ENCODE measurements around the gene TXNRD1. TPM values are rescaled to one million over a fixed set of nuclear protein-coding genes. Genes with fewer than 3 reads are reported as not detected.
A peak's percentile ranks its signal among the peaks of the same experiment; 100 is the strongest.
"Not testable (repeated sequence)": the region's sequence is repeated elsewhere in the genome, so short reads cannot be mapped to it uniquely, and the experiment has no call there.

TXNRD1 gene
- total RNA-seq, 4 donors from 2014 or later: 94.1 to 240 (median 128) TPM

GRCh38 chr12:104213952-104214351 lies 1.6 kb upstream of the TXNRD1 start:
- no peaks in the 10 kb centered on the region for H3K4me1 ChIP-seq
- TF ChIP-seq POLR2A (IDR thresholded peaks at IDR 0.05): no peak
- H3K4me3 ChIP-seq: no peak overlapping the region
- no peak for DNase-seq
- no peaks in the 10 kb centered on the region for H3K27me3 ChIP-seq
- H3K36me3 ChIP-seq: no peaks in the 10 kb centered on the region
- H3K9me3 ChIP-seq: no peaks in the 10 kb centered on the region
- H3K27ac ChIP-seq: no peak overlapping the region

GRCh38 chr12:104216521-104216924 lies 944 bp downstream of the TXNRD1 start:
- Histone ChIP-seq H3K4me1 (peaks cover 0 to 16% (median 0%) of the 10 kb centered on the region in 4 donors), H3K9me3 (no peaks in the 10 kb centered on the region), H3K27me3 (no peaks in the 10 kb centered on the region), H3K4me3 (no peak overlapping the region), H3K36me3 (no peaks in the 10 kb centered on the region), H3K27ac (peak overlapping the region in 1 of 4 donors; percentile 68)
- DNase-seq: no peak
- no peak for TF ChIP-seq POLR2A (IDR thresholded peaks at IDR 0.05)
- TF ChIP-seq, protein P1, sequence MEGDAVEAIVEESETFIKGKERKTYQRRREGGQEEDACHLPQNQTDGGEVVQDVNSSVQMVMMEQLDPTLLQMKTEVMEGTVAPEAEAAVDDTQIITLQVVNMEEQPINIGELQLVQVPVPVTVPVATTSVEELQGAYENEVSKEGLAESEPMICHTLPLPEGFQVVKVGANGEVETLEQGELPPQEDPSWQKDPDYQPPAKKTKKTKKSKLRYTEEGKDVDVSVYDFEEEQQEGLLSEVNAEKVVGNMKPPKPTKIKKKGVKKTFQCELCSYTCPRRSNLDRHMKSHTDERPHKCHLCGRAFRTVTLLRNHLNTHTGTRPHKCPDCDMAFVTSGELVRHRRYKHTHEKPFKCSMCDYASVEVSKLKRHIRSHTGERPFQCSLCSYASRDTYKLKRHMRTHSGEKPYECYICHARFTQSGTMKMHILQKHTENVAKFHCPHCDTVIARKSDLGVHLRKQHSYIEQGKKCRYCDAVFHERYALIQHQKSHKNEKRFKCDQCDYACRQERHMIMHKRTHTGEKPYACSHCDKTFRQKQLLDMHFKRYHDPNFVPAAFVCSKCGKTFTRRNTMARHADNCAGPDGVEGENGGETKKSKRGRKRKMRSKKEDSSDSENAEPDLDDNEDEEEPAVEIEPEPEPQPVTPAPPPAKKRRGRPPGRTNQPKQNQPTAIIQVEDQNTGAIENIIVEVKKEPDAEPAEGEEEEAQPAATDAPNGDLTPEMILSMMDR (IDR thresholded peaks at IDR 0.05): no peak

DNA sequence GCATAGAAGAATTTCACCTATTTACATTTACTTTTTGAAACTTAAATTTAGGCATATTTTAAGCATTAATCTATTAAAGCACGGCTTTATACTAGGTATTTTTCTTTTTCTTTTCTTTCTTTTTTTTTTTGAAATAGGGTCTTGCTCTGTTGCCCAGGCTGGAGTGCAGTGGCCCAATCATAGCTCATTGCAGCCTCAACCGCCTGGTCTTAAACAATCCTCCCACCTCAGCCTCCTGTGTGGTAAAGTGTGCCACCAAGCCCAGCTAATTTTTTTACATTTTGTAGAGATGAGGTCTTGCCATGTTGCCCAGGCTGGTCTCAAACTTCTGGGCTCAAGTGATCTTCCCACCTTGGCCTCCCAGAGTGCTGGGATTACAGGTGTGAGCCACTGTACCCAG lies 2.9 kb downstream of the TXNRD1 start:
- not testable (repeated sequence) for H3K36me3 ChIP-seq, H3K9me3 ChIP-seq, H3K27me3 ChIP-seq, H3K4me3 ChIP-seq, DNase-seq
- peaks cover 0 to 16% (median 0%) of the 10 kb centered on the region in 4 donors for H3K4me1 ChIP-seq
- peak overlapping the region; percentile 5 to 78 (median 50) for H3K27ac ChIP-seq

DNA sequence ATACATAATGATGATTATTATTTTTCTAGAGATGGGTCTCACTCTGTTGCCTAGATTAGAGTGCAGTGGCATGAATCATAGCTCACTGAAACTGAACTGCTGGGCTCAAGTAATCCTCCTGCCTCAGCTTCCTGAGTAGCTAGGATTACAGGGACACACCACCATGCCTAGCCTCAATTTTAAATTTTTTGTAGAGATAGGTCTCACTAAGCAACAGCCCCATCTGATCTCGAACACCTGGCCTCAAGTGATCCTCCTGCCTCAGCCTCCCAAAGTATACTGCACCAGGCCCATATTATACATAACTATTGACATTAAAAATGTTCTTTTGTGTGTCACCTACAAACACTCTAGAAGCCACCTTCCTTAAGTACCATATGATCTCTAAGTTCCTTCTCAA lies 3.4 kb downstream of the TXNRD1 start:
- no peak for DNase-seq
- H3K27ac ChIP-seq: peak overlapping the region; percentile 5 to 78 (median 50)
- no peaks in the 10 kb centered on the region for H3K9me3 ChIP-seq
- H3K27me3 ChIP-seq: no peaks in the 10 kb centered on the region
- peaks cover 0 to 16% (median 0%) of the 10 kb centered on the region in 4 donors for H3K4me1 ChIP-seq
- no peak overlapping the region for H3K4me3 ChIP-seq
- no peaks in the 10 kb centered on the region for H3K36me3 ChIP-seq
- TF ChIP-seq, protein P1 (IDR thresholded peaks at IDR 0.05): no peak
- no peak for TF ChIP-seq POLR2A (IDR thresholded peaks at IDR 0.05)

- Histone ChIP-seq H3K4me3 (no peak overlapping the region), H3K4me1 (peaks cover 0 to 16% (median 0%) of the 10 kb centered on the region in 4 donors), H3K27ac (peak overlapping the region in 3 of 4 donors; percentile 58 to 78 (median 73)), H3K9me3 (no peaks in the 10 kb centered on the region), H3K27me3 (no peaks in the 10 kb centered on the region), H3K36me3 (no peaks in the 10 kb centered on the region)
- DNase-seq: no peak
- TF ChIP-seq, protein P1 (IDR thresholded peaks at IDR 0.05): no peak
- no peak for TF ChIP-seq POLR2A (IDR thresholded peaks at IDR 0.05)
Observed at GRCh38 chr12:104219361-104219892, 3.8 kb downstream of the TXNRD1 start.

- peak in 1 of 3 donors; percentile 73 for DNase-seq
- Histone ChIP-seq H3K9me3 (no peaks in the 10 kb centered on the region), H3K4me1 (peaks cover 0 to 16% (median 0%) of the 10 kb centered on the region in 4 donors), H3K27me3 (no peaks in the 10 kb centered on the region), H3K27ac (peak overlapping the region in 3 of 4 donors; percentile 58 to 78 (median 73)), H3K36me3 (no peaks in the 10 kb centered on the region), H3K4me3 (no peak overlapping the region)
- TF ChIP-seq, protein P1 (IDR thresholded peaks at IDR 0.05): no peak
- no peak for TF ChIP-seq POLR2A (IDR thresholded peaks at IDR 0.05)
Observed at GRCh38 chr12:104219908-104220404, 4.4 kb downstream of the TXNRD1 start.

All from Peyer's patch (tissue), 4 donors.